HG03457 (cell line): ENCODE data around the gene ZDHHC11.
"Not testable (repeated sequence)": the region's sequence is repeated elsewhere in the genome, so short reads cannot be mapped to it uniquely, and the experiment has no call there.

ENCODE experiments used
- ATAC-seq: cut with Tn5 transposase; IDR thresholded peaks from one replicate; pipeline ENCODE4 v1.9.1; 2021; ENCODE audit warnings: moderate number of reproducible peaks; ENCODE audit not compliant: unreplicated experiment

Gene ZDHHC11

DNA sequence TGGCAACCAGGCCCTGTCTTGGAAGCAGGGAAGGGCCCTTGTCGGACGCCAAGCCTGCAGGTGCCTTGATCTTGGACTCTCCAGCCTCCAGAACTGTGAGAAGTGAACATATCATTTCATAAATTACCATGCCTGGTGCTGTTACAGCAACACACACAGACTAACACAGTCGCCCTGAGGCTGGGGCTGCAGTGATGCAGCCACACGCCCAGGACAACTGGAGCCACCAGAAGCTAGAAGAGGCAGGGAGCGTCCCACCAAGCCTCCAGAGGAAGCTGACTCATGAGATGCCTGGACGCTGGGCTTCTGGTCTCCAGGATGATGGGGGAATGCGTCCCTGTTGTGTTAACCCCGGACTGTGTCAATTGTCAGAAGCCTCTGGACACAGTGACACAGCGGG, 71.8 kb downstream of the ZDHHC11 start:
- not testable (repeated sequence) for ATAC-seq

DNA sequence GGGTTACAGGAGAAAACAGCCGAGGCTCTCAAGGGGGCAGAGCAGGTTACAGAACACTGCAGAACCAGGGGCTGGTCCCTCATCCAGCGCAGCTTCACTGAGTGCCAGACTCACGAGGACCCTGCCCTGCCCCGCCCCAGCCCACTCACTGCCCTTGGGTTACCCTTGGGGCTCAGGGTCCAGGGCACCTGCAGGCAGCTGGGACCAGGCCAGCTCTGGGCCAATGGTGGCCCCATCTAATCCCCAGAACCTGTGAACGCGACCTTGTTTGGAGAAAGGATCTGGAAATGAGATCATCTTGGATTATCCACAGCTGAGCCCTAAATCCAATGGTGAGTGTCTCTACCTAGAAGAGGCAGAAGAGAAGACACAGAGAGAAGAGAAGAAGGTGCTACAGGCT, 72.4 kb downstream of the ZDHHC11 start:
- ATAC-seq = not testable (repeated sequence)

DNA sequence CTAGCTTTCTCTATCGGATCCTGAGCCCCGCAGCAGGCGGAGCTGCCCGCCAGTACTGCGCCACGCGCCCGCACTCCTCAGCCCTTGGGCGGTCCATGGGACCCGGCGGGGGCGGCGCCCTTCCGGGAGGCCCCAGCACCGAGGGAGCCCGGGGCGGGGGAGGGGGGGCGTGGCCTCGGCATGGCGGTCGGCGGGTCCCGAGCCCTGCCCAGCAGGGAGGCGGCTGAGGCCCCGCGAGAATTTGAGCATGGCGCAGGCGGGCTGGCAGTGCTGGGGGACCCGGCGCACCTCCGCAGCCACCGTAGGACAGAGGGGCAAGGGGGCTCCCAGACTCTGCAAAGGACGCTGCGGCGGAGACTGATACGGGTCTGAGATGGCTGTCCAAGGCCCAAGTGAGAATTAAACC, 73.0 kb downstream of the ZDHHC11 start:
- no peak for ATAC-seq

DNA sequence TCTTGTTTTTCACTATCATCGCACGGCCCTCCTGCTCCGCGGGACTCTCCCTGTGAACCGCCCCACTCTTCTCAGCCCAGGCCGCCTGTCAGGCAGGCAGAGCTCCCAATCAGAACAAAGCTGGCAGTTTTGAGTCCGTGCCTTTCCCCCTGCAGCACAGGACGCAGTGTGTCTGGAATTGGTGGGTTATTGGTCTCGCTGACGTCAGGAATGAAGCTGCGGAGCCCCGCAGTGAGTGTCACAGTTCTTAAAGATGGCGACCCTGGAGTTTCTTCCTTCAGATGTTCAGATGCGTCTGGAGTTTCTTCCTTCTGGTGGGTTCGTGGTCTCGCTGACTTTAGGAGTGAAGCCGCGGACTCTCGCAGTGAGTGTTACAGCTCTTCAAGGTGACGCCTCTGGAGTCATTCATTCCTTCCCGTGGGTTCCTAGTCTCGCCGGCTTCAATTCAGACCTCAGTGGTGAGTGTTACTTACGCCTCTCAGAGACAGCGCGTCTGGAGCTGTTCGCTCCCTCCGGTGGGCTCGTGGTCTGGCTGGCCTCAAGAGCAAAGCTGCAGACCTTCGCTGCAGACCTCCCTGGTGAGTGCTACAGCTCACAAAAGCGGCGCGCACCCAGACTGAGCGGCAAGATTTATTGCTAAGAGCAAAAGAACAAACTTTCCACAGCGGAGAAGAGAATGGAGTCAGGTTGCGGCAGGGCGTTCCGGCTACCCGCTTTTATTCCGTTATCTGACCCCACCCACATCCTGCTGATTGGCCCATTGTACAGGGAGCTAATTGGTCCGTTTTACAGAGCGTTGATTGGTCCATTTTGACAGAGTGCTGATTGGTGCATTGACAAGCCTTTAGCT, 73.7 kb downstream of the ZDHHC11 start:
- no peak for ATAC-seq

DNA sequence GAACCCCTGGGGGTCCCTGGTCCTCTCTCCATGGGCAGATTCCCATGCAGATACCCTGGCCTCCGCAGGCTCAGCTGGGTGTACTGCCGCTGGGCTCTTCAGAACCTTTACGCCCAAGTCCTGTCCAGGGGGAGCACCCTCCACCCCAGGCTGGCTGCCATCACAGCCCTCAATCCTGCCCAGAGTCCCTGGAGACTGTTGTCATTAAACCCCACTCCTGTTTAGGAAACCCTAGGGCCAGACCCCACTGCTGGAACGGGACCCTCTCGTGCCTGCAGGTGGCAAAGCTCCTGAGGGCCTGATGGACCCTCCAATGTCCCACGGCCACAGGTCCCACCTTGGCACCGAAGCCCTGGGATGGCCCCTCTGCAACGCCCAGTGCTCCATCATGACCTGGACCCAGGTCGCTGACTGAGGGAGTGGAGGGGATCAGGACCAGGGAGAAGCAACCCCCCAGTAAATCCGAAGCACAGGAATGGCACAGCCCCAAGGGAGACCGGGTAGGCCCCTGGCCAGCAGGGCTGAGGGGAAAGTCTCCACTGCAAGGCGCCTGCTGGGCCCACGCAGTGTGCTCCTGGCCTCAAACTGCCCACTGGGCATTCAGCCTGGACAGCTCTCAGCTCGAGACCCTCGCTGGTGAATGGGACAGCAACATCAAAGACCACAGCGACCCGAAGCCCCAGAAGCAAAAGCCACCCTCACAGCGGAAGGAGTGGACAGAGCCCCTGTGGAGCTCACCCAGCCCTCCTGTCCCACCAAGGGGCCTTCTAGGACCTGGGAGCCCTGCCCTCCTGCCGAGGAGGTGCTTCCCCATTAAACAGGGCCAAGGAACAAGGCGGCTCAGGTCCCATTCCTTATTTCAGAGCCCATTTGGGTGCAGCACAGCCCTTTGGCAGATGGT, 74.6 kb downstream of the ZDHHC11 start:
- no peak for ATAC-seq

GRCh38 chr5:775595-775960, 75.2 kb downstream of the ZDHHC11 start:
- ATAC-seq = not testable (repeated sequence)

GRCh38 chr5:774854-775505, 75.8 kb downstream of the ZDHHC11 start:
- ATAC-seq = not testable (repeated sequence)

GRCh38 chr5:774304-774703, 76.5 kb downstream of the ZDHHC11 start:
- ATAC-seq = not testable (repeated sequence)

DNA sequence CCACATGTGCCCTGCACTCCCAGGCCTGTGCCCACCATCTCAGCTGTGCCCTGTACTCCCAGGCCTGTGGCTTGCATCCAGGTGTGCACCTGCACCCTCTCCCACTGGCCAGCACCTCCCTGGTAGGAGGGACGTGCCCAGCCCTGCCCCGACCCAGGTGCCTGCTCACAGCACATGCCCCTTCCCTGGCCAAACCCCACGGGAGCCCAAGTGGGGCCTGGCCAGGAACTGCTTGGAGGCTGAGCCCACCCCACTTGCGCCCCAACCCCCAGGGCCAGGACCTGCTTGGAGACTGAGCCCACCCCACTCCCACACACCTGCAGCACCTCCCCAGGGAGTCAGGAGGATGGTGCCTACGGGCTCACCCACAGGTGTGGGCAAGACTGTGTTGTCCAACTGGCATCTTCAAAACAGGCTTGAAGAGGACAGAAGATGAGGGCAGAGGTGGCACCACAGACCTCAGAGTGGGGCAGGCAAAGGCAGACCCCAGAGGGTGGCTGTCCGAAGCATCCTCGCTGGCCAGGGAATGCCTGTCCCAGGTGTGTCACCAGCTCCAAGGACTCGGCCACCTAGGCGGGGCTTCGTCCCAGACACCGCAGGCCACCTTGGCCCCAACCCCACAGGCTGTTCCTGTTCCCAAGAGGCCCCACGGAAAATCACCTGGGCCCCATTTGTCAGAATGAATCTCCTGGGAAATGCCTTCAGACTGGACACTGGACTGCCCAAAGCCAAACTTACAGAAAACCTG, 77.1 kb downstream of the ZDHHC11 start:
- no peak for ATAC-seq

DNA sequence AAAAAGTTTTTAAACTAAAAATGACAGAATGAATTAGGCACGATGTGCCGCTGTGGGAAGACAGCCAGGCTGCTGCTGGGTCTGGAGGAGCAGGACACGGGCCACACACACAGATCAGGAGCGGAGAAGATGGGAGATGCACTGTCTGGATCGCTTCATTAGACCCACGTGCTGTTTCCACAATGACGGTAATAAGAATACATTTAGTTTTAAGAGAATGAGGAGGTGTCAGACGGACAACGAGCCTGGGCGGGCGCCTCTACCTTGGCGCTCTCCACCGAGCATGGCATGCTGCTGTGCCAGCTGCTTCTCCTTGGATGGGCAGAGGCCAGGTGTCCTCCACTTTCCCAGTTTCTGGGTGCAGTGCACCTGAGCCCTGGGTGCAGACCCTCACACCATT, 77.9 kb downstream of the ZDHHC11 start:
- ATAC-seq = not testable (repeated sequence)

DNA sequence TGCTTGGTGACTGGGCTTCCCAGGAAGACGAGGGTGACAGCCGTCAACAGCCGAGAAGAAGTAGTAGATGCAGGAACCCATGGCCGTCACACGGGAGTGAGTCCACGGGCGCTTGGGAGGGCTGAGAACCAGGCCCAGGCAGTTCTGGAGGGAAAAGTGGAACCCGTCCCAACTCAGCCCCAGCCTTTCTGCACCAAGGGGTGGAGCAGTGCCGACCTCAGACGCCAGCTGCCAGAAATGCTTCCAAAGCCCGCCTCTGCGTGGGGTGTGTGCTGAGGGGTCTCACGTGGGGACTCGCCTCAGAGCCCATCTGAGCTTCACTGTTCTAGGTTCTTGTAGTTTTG, 78.3 kb downstream of the ZDHHC11 start:
- ATAC-seq = not testable (repeated sequence)

- not testable (repeated sequence) for ATAC-seq
Observed at GRCh38 chr5:771841-772546, 78.8 kb downstream of the ZDHHC11 start.

- not testable (repeated sequence) for ATAC-seq
Observed at GRCh38 chr5:771087-771781, 79.6 kb downstream of the ZDHHC11 start.

DNA sequence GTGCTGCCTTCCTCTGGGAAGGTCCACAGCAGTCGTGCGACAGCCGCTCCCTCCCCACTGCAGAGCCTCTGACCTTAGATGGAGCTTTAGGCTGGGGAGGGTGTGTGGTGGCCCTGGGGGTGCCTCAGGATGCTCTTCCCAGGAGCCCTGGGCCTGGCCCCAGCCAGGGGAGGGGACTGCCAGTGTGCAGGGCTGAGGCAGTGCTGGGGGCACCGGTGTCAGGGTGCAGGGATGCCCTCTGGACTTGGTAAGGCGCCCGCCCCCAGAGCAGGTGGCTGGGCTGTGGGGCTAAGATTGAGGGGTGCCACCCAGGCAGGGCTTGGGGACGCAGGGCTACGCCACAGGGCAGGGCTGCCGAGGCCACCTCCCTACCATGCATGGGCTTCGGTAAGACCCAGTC, 80.2 kb downstream of the ZDHHC11 start:
- not testable (repeated sequence) for ATAC-seq

DNA sequence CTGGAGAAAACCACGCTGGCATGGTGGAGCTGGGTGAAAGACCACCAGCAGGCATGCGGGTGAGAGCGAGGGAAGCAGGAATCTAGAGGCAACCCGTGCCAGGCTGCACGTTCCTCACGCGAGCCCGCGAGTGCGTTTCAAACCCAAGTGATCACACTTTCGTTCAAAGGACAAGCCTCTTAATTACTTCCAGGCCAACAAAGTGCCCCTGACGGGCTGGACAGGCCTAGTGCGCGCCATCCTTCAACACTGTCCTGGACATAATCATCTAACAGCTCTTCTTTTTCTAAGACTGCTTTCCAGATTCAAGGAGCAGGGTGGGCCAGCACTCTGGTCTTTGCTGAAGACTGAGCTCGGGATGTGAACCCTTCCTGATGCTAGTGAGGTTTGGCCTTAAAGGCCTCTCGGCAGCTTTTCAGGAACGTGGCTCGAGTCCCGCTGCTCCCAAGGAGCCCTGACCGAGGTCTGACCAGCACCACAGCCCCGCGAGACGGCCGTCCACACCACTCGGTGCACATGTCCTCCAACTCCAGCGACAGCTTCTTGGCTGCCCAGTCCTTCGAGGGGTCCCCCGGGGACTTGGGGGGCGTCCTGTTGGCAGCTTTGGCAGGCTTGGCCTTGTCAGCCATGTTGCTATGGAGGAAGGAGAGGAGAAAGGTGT, 81.2 kb downstream of the ZDHHC11 start:
- not testable (repeated sequence) for ATAC-seq

GRCh38 chr5:766666-767431, 83.9 kb downstream of the ZDHHC11 start:
- ATAC-seq = no peak

- ATAC-seq = no peak
Observed at GRCh38 chr5:765948-766631, 84.7 kb downstream of the ZDHHC11 start.
